SK-N-SH (cell line): ENCODE results near the gene FOXA2. TPM values are rescaled to one million over a fixed set of nuclear protein-coding genes. Genes with fewer than 3 reads are reported as not detected.

Experiments
- CTCF ChIA-PET: fragments of 300-600, 350-600 bp; formaldehyde crosslinking; extraction: SDS; loops from one replicate; lab custom pipeline; 2021; lab: Yijun Ruan, JAX
- POLR2A ChIA-PET: fragments of 350-600 bp; sonication (Branson Sonifier 250); formaldehyde crosslinking; extraction: SDS; loops from one replicate; lab custom pipeline; 2020; ENCODE audit warnings: antibody characterized with exemption, inconsistent platforms; lab: Yijun Ruan, JAX
- DNase-seq: peaks from one replicate; pipeline ENCODE4 v3.0.0; 2012
- H2AFZ ChIP-seq: fragments of 200-600 bp; sonication (generic); 2 replicates; pipeline ENCODE4 v1.8.1; 2016; ENCODE audit warnings: antibody characterized with exemption, mild to moderate bottlenecking, low read depth
- H3F3A ChIP-seq: fragments of 200-600 bp; sonication (generic); replicated peaks from 2 replicates; pipeline ENCODE3; 2016; ENCODE audit warnings: antibody characterized with exemption, mild to moderate bottlenecking; ENCODE audit not compliant: insufficient read depth
- H3K27ac ChIP-seq, 2 experiments: fragments of 200-500 bp in 1 of 2; fragments of 200-600 bp in 1 of 2; sonication (Bioruptor generic) in 1 of 2; sonication (generic), shearing (Covaris generic) in 1 of 2; 2 replicates each; pipeline versions ENCODE4 v1.5.1 to v1.6.1; 2014 to 2016; ENCODE audit warnings: low read depth in 2 of 2, inconsistent platforms in 1 of 2, low read length in 1 of 2, mild to moderate bottlenecking in 1 of 2, mixed read lengths in 1 of 2
- H3K27me3 ChIP-seq: fragments of 200-600 bp; sonication (generic), shearing (Covaris generic); 2 replicates; pipeline ENCODE4 v1.6.1; 2016; ENCODE audit warnings: mixed run types; ENCODE audit not compliant: insufficient read depth
- H3K36me3 ChIP-seq, 2 experiments: fragments of 200-500 bp in 1 of 2; fragments of 200-600 bp in 1 of 2; sonication (Bioruptor generic) in 1 of 2; sonication (generic) in 1 of 2; replicated peaks in 1 of 2; 2 replicates each; pipeline versions ENCODE3 to v1.5.1; 2014 to 2016; ENCODE audit warnings: low read length in 1 of 2, mild to moderate bottlenecking in 1 of 2; ENCODE audit not compliant: insufficient read depth in 2 of 2, control insufficient read depth in 1 of 2
- H3K4me1 ChIP-seq, 2 experiments: fragments of 200-500 bp in 1 of 2; fragments of 200-600 bp in 1 of 2; sonication (Bioruptor generic) in 1 of 2; sonication (generic), shearing (Covaris generic) in 1 of 2; 2 replicates each; pipeline versions ENCODE4 v1.5.1 to v1.6.1; 2014 to 2016; ENCODE audit warnings: low read depth in 1 of 2, low read length in 1 of 2, mixed run types in 1 of 2; ENCODE audit not compliant: insufficient read depth in 2 of 2, control insufficient read depth in 1 of 2
- H3K4me2 ChIP-seq: fragments of 200-600 bp; sonication (generic), shearing (Covaris generic); 2 replicates; pipeline ENCODE4 v1.6.1; 2017; ENCODE audit warnings: mixed run types
- H3K4me3 ChIP-seq, 2 experiments: fragments of 200-500 bp in 1 of 2; fragments of 200-600 bp in 1 of 2; sonication (Bioruptor generic) in 1 of 2; sonication (generic), shearing (Covaris generic) in 1 of 2; 2 replicates each; pipeline versions ENCODE4 v1.5.1 to v1.8.1; 2014 to 2016; ENCODE audit warnings: low read depth in 2 of 2, inconsistent platforms in 1 of 2, low read length in 1 of 2, mild to moderate bottlenecking in 1 of 2, mixed read lengths in 1 of 2, moderate library complexity in 1 of 2
- H3K79me2 ChIP-seq: fragments of 200-600 bp; sonication (generic); 2 replicates; pipeline ENCODE4 v1.8.1; 2017; ENCODE audit warnings: mild to moderate bottlenecking; ENCODE audit not compliant: insufficient read depth
- H3K9ac ChIP-seq: fragments of 200-600 bp; sonication (generic); 2 replicates; pipeline ENCODE4 v1.6.1; 2017; ENCODE audit warnings: mixed run types
- H3K9me2 ChIP-seq: fragments of 200-600 bp; sonication (generic); 2 replicates; pipeline ENCODE4 v1.6.1; 2017; ENCODE audit warnings: mixed run types
- H3K9me3 ChIP-seq: fragments of 200-600 bp; sonication (generic); 2 replicates; pipeline ENCODE4 v1.6.1; 2017; ENCODE audit warnings: mixed run types, mild to moderate bottlenecking, moderate library complexity
- H4K20me1 ChIP-seq: fragments of 200-600 bp; sonication (generic); 2 replicates; pipeline ENCODE4 v1.6.1; 2017; ENCODE audit warnings: mild to moderate bottlenecking, mixed run types; ENCODE audit not compliant: insufficient read depth
- CHD2 ChIP-seq: fragments of 150-350 bp; IDR thresholded peaks from 2 replicates; pipeline ENCODE4 v1.6.1; 2018; ENCODE audit warnings: low read length; ENCODE audit not compliant: partially characterized antibody
- ELF1 ChIP-seq: IDR thresholded peaks from 2 replicates; pipeline ENCODE4 v1.4.0; 2012
- GABPA ChIP-seq: IDR thresholded peaks from 2 replicates; pipeline ENCODE4 v1.4.0; 2012; ENCODE audit warnings: low read depth, mild to moderate bottlenecking
- IRF3 ChIP-seq: fragments of 150-350 bp; IDR thresholded peaks from 2 replicates; pipeline ENCODE4 v1.6.1; 2016; ENCODE audit warnings: mild to moderate bottlenecking, low read depth, low read length
- MEF2A ChIP-seq: IDR thresholded peaks from 2 replicates; pipeline ENCODE4 v1.4.0; 2012; ENCODE audit warnings: low read depth, borderline replicate concordance
- MXI1 ChIP-seq: IDR thresholded peaks from 2 replicates; pipeline ENCODE4 v1.6.1; 2012; ENCODE audit warnings: mild to moderate bottlenecking, low read depth, low read length, improper control_type of control experiment
- POLR2AphosphoS5 ChIP-seq: IDR thresholded peaks from 2 replicates; pipeline ENCODE4 v1.6.1; 2012; ENCODE audit warnings: low read depth, low read length
- RAD21 ChIP-seq: IDR thresholded peaks from 2 replicates; pipeline ENCODE4 v1.6.1; 2012; ENCODE audit warnings: mild to moderate bottlenecking, low read length
- RCOR1 ChIP-seq: fragments of 150-350 bp; IDR thresholded peaks from 2 replicates; pipeline ENCODE4 v1.6.1; 2017; ENCODE audit warnings: antibody characterized with exemption, low read length
- SMC3 ChIP-seq: IDR thresholded peaks from 2 replicates; pipeline ENCODE4 v1.6.1; 2012; ENCODE audit warnings: low read depth, low read length, improper control_type of control experiment
- TEAD4 ChIP-seq: IDR thresholded peaks from 2 replicates; pipeline ENCODE4 v1.4.0; 2012; ENCODE audit warnings: mild to moderate bottlenecking, borderline replicate concordance; ENCODE audit not compliant: insufficient read depth
- USF1 ChIP-seq: IDR thresholded peaks from 2 replicates; pipeline ENCODE4 v1.4.0; 2012; ENCODE audit warnings: low read depth, borderline replicate concordance
- USF2 ChIP-seq: fragments of 150-350 bp; IDR thresholded peaks from 2 replicates; pipeline ENCODE4 v1.6.1; 2017; ENCODE audit warnings: antibody characterized with exemption, low read length, low read depth, borderline replicate concordance
- YY1 ChIP-seq: IDR thresholded peaks from 2 replicates; pipeline ENCODE4 v1.4.0; 2012; ENCODE audit warnings: low read depth, mild to moderate bottlenecking
- ZBTB33 ChIP-seq: IDR thresholded peaks from 2 replicates; pipeline ENCODE4 v1.4.0; 2012; ENCODE audit warnings: low read depth, borderline replicate concordance
- WGBS: methylation state at CpG from one replicate; pipeline ENCODE4 v1.1.6; 2017; ENCODE audit warnings: low lambda C conversion rate; 5-methylcytosine and 5-hydroxymethylcytosine counted together
- polyA plus RNA-seq, 3 experiments: library from polyadenylated mRNA; depleted of rRNA; stranded (reverse); fragments of >200 nt; gene quantifications; 2 replicates each; pipeline ENCODE4 v1.2.3, GENCODE V29; 2012
- TF ChIP-seq, protein P1 (sequence below): IDR thresholded peaks from 2 replicates; pipeline ENCODE4 v1.4.0; 2012; ENCODE audit warnings: low read depth

FOXA2 gene
- polyA plus RNA-seq, 1 of the 3 experiments (the other 2 are of a cell fraction): not detected

- no peak overlapping the region for H3K27ac ChIP-seq
- H2AFZ ChIP-seq: no peak overlapping the region
- POLR2A ChIA-PET: no interaction called here
- no peaks in the 10 kb centered on the region for H3F3A ChIP-seq
- no peak overlapping the region for H3K4me3 ChIP-seq
- no peaks in the 10 kb centered on the region for H3K9me3 ChIP-seq
- no peaks in the 10 kb centered on the region for H3K9me2 ChIP-seq
- H3K36me3 ChIP-seq: no peaks in the 10 kb centered on the region
- CTCF ChIA-PET: no interaction called here
- no peak overlapping the region for H3K9ac ChIP-seq
- no peaks in the 10 kb centered on the region for H3K4me1 ChIP-seq
- DNase-seq: no peak
- WGBS: 11% methylated on average over 6 of the region's 6 CpGs
- no peak overlapping the region for H3K4me2 ChIP-seq
- no peaks in the 10 kb centered on the region for H3K79me2 ChIP-seq
- H4K20me1 ChIP-seq: no peaks in the 10 kb centered on the region
- TF ChIP-seq MXI1 (no peak), RAD21 (no peak), USF2 (no peak), ZBTB33 (no peak), CHD2 (no peak), GABPA (no peak), SMC3 (no peak), MEF2A (no peak), YY1 (no peak), TEAD4 (no peak), RCOR1 (no peak), USF1 (no peak), POLR2AphosphoS5 (no peak), ELF1 (no peak), IRF3 (no peak)
- TF ChIP-seq, protein P1, sequence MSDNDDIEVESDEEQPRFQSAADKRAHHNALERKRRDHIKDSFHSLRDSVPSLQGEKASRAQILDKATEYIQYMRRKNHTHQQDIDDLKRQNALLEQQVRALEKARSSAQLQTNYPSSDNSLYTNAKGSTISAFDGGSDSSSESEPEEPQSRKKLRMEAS: no peak
- peaks cover 38% of the 10 kb centered on the region for H3K27me3 ChIP-seq
Measured at GRCh38 chr20:22559711-22560318, 24.6 kb downstream of the FOXA2 start.
